AG10803 (cell line): Measurements from ENCODE around the gene FSD2.
"Not testable (repeated sequence)": the region's sequence is repeated elsewhere in the genome, so short reads cannot be mapped to it uniquely, and the experiment has no call there.

Experiments
- DNase-seq: peaks from one replicate; pipeline ENCODE4 v3.0.0; 2010; ENCODE audit warnings: low read depth
- H3K4me3 ChIP-seq: 2 replicates; pipeline ENCODE4 v1.5.1; 2011; ENCODE audit warnings: mild to moderate bottlenecking, low read length, control low read depth
- TF ChIP-seq, protein P1 (sequence below): conservative IDR thresholded peaks from 2 replicates; pipeline ENCODE4 v1.5.1; 2011; ENCODE audit warnings: mild to moderate bottlenecking, low read length, control low read depth, inconsistent platforms

Gene FSD2

DNA sequence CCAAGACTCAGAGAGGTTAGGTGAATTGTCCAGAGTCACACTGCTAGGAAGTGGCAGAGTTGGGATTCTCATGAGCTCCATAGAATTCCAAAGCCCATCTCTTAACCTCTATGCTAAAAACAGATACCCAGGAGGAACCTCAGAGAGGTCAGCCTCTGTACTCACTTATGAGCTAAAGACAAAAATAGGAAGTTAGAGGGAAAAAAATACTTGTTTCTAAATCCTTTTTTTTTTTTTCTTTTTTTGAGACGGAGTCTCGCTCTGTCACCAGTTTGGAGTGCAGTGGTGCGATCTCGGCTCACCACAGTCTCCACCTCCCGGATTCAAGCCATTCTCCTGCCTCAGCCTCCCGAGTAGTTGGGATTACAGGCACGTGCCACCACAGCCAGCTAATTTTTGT lies 31.4 kb downstream of the FSD2 start:
- H3K4me3 ChIP-seq: no peak overlapping the region
- TF ChIP-seq, protein P1, sequence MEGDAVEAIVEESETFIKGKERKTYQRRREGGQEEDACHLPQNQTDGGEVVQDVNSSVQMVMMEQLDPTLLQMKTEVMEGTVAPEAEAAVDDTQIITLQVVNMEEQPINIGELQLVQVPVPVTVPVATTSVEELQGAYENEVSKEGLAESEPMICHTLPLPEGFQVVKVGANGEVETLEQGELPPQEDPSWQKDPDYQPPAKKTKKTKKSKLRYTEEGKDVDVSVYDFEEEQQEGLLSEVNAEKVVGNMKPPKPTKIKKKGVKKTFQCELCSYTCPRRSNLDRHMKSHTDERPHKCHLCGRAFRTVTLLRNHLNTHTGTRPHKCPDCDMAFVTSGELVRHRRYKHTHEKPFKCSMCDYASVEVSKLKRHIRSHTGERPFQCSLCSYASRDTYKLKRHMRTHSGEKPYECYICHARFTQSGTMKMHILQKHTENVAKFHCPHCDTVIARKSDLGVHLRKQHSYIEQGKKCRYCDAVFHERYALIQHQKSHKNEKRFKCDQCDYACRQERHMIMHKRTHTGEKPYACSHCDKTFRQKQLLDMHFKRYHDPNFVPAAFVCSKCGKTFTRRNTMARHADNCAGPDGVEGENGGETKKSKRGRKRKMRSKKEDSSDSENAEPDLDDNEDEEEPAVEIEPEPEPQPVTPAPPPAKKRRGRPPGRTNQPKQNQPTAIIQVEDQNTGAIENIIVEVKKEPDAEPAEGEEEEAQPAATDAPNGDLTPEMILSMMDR: no peak
- DNase-seq: no peak

DNA sequence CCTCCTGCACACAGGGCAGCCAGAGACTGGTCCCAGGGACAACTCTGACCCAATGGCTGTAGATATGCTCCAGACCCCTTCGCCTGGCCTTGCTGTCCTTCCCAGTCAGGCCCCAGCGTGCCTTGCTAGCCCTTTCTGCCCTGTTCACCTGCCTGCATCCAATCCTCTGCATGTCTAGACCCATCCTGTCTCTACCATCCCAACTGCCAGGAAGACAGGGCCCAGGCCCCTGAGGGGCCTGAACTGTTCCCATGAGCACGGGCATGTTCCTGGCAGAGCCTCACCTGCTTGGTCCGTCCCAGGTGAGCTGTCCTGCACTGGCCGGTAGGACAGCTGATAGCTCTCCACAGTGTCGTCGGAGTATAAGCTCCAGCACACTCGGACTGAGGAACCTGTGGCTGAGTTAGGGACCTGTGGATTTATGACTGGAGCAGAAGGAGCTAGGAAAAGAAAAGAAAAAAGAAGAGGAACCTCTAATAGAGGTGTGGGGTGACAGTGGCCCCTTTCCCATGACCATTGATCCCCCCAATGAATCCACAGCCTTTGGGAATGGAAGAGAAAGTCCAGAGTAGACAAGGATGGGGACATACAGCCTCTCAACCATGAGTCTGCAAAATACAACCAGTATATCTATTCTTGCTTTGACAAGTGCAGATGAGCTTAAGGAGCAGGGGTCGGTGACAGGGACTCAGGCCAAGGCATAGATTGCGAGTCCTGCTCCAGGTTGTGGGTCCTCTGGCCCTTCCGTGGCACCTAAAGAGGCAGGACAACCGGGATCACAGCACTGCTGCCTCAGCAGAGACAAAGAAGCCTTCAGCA lies 33.9 kb downstream of the FSD2 start:
- no peak overlapping the region for H3K4me3 ChIP-seq
- TF ChIP-seq, protein P1: no peak
- DNase-seq: no peak

DNA sequence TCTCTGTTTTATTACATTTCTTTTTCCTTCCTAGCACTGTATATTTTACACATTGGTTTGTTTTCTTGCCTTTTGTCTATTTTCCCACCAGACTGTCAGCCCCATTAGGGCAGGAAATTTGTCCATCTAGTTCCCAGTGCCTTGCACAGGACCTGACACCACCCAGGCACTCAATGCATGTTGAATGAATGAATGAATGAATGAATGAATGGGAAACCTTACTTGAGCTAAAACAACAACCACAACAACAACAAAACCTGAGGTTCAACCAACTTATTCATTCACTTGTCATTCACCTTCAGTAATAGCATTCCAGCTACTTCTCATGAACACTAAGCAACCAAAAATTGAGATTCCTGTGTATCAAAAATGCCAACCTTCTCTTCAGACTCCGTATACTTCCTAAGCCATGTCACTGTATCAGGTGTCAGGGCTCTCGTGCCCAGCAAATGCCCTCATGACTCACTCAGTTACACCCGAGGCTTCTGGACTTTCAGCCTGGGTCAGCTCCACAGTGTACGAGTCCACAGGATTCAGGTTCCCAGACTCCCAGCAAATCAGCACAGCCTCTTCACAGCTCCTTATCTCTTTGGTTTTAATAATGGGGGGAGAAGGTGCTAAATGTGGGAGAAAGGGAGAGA lies 37.3 kb downstream of the FSD2 start:
- no peak overlapping the region for H3K4me3 ChIP-seq
- TF ChIP-seq, protein P1: no peak
- no peak for DNase-seq

DNA sequence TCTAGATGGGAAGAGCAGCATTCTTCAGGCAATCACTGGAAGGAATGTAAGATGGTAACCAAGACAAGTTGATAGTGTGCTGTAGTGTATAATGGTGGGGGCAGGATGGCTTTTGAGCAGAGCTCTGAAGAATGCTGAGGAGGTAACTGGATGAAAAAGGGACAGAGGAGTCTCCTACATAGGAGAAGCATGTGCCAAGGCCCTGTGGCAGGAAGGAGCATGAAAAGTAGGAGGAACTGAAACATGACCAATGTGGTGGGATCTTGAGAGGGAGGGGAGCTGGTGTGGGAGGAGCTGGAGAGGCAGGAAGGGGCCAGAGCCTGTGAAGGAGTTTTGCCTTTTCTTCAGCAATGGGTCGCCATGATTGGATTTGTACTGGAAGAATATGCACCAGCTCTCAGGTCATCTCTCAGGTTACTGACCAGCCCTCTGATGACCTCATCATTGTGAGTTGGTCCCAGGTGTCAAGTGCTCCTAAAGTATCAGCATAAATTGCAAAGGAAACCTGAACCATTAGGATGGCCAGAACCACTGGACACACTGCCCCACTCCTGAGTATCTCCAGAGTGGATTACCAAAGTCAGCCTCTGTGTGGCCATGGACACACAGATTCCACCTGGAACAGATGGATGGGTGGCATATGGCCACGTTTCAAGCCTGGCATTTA lies 38.6 kb downstream of the FSD2 start:
- TF ChIP-seq, protein P1: no peak
- H3K4me3 ChIP-seq: no peak overlapping the region
- no peak for DNase-seq

DNA sequence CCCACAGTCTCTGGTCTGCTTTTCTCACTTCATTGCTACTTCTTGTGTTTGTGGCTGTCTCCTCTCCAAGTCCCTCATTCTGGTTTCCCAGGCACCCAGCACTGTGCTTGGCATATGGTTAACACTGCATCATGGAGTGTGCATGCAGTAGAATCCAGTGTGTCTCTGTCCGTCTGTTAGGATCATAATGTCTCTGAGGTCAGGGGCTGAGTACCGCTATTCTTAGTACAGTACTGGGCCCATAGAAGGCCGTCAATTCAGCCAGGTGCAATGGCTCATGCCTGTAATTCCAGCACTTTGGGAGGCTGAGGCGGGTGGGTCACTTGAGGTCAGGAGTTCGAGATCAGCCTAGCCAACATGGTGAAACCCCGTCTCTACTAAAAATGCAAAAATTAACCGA lies 39.7 kb downstream of the FSD2 start:
- DNase-seq, H3K4me3 ChIP-seq: not testable (repeated sequence)

DNA sequence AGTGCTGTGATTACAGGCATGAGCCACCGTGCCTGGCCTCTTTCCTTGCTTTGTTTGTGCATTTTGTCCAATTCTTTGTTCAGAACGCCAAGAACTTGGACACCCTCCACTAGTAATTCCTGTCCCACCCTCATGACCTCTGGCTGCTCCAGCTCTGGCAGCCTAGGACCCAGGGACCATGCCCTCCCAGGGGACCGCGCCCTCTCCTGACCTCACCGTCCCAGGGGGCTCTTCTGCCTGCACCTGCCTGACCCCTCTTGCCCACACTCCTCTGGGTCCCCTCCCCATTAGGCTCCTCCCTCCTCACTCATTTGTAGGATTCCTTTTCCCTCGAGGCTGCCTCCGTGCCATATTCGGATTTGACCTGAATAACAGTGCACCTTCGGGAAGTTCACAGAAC lies 41.1 kb downstream of the FSD2 start:
- H3K4me3 ChIP-seq: no peak overlapping the region
- DNase-seq: no peak
- TF ChIP-seq, protein P1: no peak

DNA sequence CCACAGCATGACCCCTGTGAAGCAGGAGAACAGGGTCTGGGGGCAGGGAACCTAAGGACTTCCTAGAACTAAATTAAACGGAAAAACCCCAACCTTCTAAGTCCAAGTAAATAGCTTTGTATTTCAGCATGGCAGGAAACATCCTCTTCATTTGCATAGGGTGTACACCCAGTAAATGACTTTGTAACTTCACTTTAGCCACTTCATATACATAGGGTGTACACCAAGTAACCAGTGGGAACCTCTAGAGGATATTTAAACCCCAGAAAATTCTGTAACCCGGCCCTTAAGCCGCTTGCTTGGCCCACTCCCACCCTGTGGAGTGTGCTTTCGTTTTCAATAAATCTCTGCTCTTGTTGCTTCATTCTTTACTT lies 41.8 kb downstream of the FSD2 start:
- DNase-seq: no peak
- TF ChIP-seq, protein P1: no peak
- H3K4me3 ChIP-seq: no peak overlapping the region
